PC-9 (cell line): ENCODE data around the gene CLDN14.

Source experiments
- EZH2 ChIP-seq: fragments of 200-600 bp; sonication (generic); IDR thresholded peaks from 2 replicates; pipeline ENCODE4 v1.8.0; 2017; ENCODE audit warnings: antibody characterized with exemption, low read depth
- TF ChIP-seq, protein P1 (sequence below): fragments of 200-600 bp; sonication (generic); conservative IDR thresholded peaks from 2 replicates; pipeline ENCODE4 v1.6.1; 2017; ENCODE audit warnings: mixed run types, antibody characterized with exemption, mild to moderate bottlenecking, moderate library complexity

DNA sequence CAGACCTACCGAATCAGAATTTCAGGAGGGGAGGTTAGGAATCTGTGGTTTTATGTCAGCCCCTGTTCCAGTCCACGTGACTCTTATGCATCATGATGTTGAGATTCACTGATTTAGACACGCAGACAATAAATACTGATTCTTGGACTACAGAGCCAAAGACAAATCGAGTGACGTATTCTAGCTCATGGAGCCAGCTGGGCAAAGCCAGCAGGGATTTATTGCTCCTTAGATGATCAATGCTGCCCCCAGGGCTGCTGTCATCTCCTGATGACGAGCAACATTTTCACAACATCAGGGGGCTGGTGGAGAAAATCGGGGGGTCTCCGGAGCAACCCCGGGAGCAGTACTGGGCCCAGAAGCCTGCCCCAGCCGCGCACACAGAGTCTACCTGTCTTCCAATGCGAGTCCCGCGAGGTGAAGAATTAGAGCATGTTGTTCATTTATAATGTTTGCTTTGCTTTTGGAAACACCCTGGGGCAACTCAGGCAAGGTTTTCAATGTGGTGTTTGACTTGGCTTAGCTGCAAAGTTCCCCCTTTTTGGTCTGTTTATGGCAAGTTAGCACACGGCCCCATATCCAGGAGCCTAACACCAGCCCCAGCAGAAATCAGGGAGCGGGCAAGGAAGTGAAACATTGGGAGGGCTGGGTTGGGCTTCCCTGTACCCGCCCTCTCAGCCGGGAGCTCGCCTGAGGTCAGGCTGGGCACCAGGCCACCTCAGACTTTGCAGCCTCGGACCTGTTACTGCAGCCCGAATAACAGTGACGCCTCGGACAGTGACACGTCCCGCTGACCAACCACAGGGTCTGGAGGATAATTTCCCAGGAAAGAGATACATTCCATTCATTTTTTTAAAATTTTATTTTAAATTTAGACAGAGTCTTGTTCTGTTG is 19.9 kb upstream of the CLDN14 start:
- TF ChIP-seq, protein P1, sequence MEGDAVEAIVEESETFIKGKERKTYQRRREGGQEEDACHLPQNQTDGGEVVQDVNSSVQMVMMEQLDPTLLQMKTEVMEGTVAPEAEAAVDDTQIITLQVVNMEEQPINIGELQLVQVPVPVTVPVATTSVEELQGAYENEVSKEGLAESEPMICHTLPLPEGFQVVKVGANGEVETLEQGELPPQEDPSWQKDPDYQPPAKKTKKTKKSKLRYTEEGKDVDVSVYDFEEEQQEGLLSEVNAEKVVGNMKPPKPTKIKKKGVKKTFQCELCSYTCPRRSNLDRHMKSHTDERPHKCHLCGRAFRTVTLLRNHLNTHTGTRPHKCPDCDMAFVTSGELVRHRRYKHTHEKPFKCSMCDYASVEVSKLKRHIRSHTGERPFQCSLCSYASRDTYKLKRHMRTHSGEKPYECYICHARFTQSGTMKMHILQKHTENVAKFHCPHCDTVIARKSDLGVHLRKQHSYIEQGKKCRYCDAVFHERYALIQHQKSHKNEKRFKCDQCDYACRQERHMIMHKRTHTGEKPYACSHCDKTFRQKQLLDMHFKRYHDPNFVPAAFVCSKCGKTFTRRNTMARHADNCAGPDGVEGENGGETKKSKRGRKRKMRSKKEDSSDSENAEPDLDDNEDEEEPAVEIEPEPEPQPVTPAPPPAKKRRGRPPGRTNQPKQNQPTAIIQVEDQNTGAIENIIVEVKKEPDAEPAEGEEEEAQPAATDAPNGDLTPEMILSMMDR: no peak
- no peak for TF ChIP-seq EZH2
